ENCODE measurements around the gene C10orf71. TPM values are rescaled to one million over a fixed set of nuclear protein-coding genes. Genes with fewer than 3 reads are reported as not detected.

Gene C10orf71
- total RNA-seq, 5 donors from 2014 or later (not counting 1 experiment from before 2014, with no cell fraction given) = not detected

GRCh38 chr10:49363309-49364031, 64.5 kb downstream of the C10orf71 start:
- POLR2A ChIA-PET = no interaction called here
- WGBS (ENCODE audit: insufficient coverage) = 73% methylated on average over 2 of the region's 8 CpGs
- H3K9me3 ChIP-seq = no peaks in the 10 kb centered on the region

GRCh38 chr10:49364051-49364450, 65.1 kb downstream of the C10orf71 start:
- Mint-ChIP-seq H3K36me3 (no peaks in the 10 kb centered on the region), H3K9me3 (no peaks in the 10 kb centered on the region), H3K27ac (no peak overlapping the region), H3K4me3 (no peak overlapping the region), H3K27me3 (peaks cover 7 to 8% of the 10 kb centered on the region in 2 donors), H3K4me1 (no peaks in the 10 kb centered on the region)
- peaks cover 0 to 25% of the 10 kb centered on the region in 2 experiments for H3K27me3 ChIP-seq (replicated peaks in 1 of 2; ENCODE audit: control insufficient read depth in 2 of 2, extremely low read depth in 1 of 2, insufficient read depth in 2 of 2, low read length in 1 of 2)
- H3K4me1 ChIP-seq (ENCODE audit: control insufficient read depth in 1 of 2, extremely low read depth in 1 of 2, insufficient read depth in 2 of 2, low read length in 2 of 2) = no peaks in the 10 kb centered on the region
- no peaks in the 10 kb centered on the region for H3K9me3 ChIP-seq
- ChIA-PET CTCF (no interaction called here), POLR2A (no interaction called here)
- WGBS (ENCODE audit: insufficient coverage) = no CpG with 5 or more reads among the region's 5 CpGs
- no peak overlapping the region for H3K27ac ChIP-seq (ENCODE audit: low read length)
- DNase-seq = no peak
- H3K4me3 ChIP-seq (ENCODE audit: control insufficient read depth in 1 of 2, extremely low read depth in 1 of 2, low read length in 1 of 2) = no peak overlapping the region
- no peak for ATAC-seq (replicated peaks in 1 of 4)
- no peaks in the 10 kb centered on the region for H3K36me3 ChIP-seq (ENCODE audit: control insufficient read depth in 2 of 2, extremely low read depth in 1 of 2, insufficient read depth in 1 of 2, low read length in 1 of 2)

More at GRCh38 chr10:49363309-49364031, 64.5 kb downstream of the C10orf71 start:
- Mint-ChIP-seq H3K27me3 (peaks cover 7 to 8% of the 10 kb centered on the region in 2 donors), H3K27ac (no peak overlapping the region), H3K4me1 (no peaks in the 10 kb centered on the region), H3K36me3 (no peaks in the 10 kb centered on the region), H3K9me3 (no peaks in the 10 kb centered on the region), H3K4me3 (no peak overlapping the region)
- Histone ChIP-seq H3K36me3 (ENCODE audit: control insufficient read depth in 2 of 2, extremely low read depth in 1 of 2, insufficient read depth in 1 of 2, low read length in 1 of 2) (no peaks in the 10 kb centered on the region), H3K4me3 (ENCODE audit: control insufficient read depth in 1 of 2, extremely low read depth in 1 of 2, low read length in 1 of 2) (no peak overlapping the region), H3K27me3 (replicated peaks in 1 of 2; ENCODE audit: control insufficient read depth in 2 of 2, extremely low read depth in 1 of 2, insufficient read depth in 2 of 2, low read length in 1 of 2) (peaks cover 0 to 21% of the 10 kb centered on the region in 2 experiments), H3K4me1 (ENCODE audit: control insufficient read depth in 1 of 2, extremely low read depth in 1 of 2, insufficient read depth in 2 of 2, low read length in 2 of 2) (no peaks in the 10 kb centered on the region), H3K27ac (ENCODE audit: low read length) (no peak overlapping the region)
- CTCF ChIA-PET = no interaction called here
- ATAC-seq (replicated peaks in 1 of 4) (no peak), DNase-seq (no peak)

DNA sequence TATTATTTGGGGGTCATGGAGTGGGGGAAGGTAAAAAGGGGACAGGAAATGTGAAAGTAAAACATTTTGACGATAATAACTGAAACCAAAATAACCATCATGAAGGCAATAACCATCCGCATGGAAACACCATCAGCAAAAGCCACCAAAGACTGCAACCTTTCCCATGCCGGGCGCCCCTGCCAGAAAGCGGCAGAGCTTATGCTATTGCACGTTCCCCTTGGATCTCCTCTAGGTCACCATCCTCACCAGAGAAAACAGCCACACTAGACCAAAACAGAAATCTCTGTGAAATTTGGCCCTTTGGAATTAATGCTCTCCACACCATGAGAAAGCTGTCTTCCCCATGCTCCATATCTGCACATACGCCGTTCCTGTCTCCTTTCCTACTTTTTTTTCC, 65.8 kb downstream of the C10orf71 start:
- Mint-ChIP-seq H3K4me1 (no peaks in the 10 kb centered on the region), H3K4me3 (no peak overlapping the region), H3K9me3 (no peaks in the 10 kb centered on the region), H3K27ac (no peak overlapping the region), H3K27me3 (peaks cover 8 to 11% of the 10 kb centered on the region in 2 donors), H3K36me3 (no peaks in the 10 kb centered on the region)
- 90% methylated on average over 5 of the region's 8 CpGs for WGBS (ENCODE audit: insufficient coverage)
- CTCF ChIA-PET = no interaction called here
- DNase-seq = no peak
- Histone ChIP-seq H3K9me3 (no peaks in the 10 kb centered on the region), H3K4me3 (ENCODE audit: control insufficient read depth in 1 of 2, extremely low read depth in 1 of 2, low read length in 1 of 2) (no peak overlapping the region), H3K27ac (ENCODE audit: low read length) (no peak overlapping the region), H3K4me1 (ENCODE audit: control insufficient read depth in 1 of 2, extremely low read depth in 1 of 2, insufficient read depth in 2 of 2, low read length in 2 of 2) (no peaks in the 10 kb centered on the region), H3K36me3 (ENCODE audit: control insufficient read depth in 2 of 2, extremely low read depth in 1 of 2, insufficient read depth in 1 of 2, low read length in 1 of 2) (no peaks in the 10 kb centered on the region), H3K27me3 (replicated peaks in 1 of 2; ENCODE audit: control insufficient read depth in 2 of 2, extremely low read depth in 1 of 2, insufficient read depth in 2 of 2, low read length in 1 of 2) (peaks cover 0 to 26% of the 10 kb centered on the region in 2 experiments)
- no peak for ATAC-seq (replicated peaks in 1 of 4)
- POLR2A ChIA-PET = no interaction called here

GRCh38 chr10:49365275-49365674, 66.3 kb downstream of the C10orf71 start:
- H3K27me3 Mint-ChIP-seq = peaks cover 8 to 11% of the 10 kb centered on the region in 2 donors
- no peaks in the 10 kb centered on the region for H3K9me3 Mint-ChIP-seq
- peaks cover 0 to 23% of the 10 kb centered on the region in 2 experiments for H3K27me3 ChIP-seq (replicated peaks in 1 of 2; ENCODE audit: control insufficient read depth in 2 of 2, extremely low read depth in 1 of 2, insufficient read depth in 2 of 2, low read length in 1 of 2)
- WGBS (ENCODE audit: insufficient coverage) = 64% methylated on average over 3 of the region's 3 CpGs
- no peaks in the 10 kb centered on the region for H3K9me3 ChIP-seq
- no peak overlapping the region for H3K27ac Mint-ChIP-seq
- no peaks in the 10 kb centered on the region for H3K36me3 ChIP-seq (ENCODE audit: control insufficient read depth in 2 of 2, extremely low read depth in 1 of 2, insufficient read depth in 1 of 2, low read length in 1 of 2)
- H3K27ac ChIP-seq (ENCODE audit: low read length) = no peak overlapping the region
- H3K4me1 Mint-ChIP-seq = no peaks in the 10 kb centered on the region
- H3K4me3 ChIP-seq (ENCODE audit: control insufficient read depth in 1 of 2, extremely low read depth in 1 of 2, low read length in 1 of 2) = no peak overlapping the region
- ChIA-PET POLR2A (no interaction called here), CTCF (no interaction called here)
- no peak for DNase-seq
- no peaks in the 10 kb centered on the region for H3K36me3 Mint-ChIP-seq
- no peak for ATAC-seq (replicated peaks in 1 of 4)
- no peaks in the 10 kb centered on the region for H3K4me1 ChIP-seq (ENCODE audit: control insufficient read depth in 1 of 2, extremely low read depth in 1 of 2, insufficient read depth in 2 of 2, low read length in 2 of 2)
- no peak overlapping the region for H3K4me3 Mint-ChIP-seq

DNA sequence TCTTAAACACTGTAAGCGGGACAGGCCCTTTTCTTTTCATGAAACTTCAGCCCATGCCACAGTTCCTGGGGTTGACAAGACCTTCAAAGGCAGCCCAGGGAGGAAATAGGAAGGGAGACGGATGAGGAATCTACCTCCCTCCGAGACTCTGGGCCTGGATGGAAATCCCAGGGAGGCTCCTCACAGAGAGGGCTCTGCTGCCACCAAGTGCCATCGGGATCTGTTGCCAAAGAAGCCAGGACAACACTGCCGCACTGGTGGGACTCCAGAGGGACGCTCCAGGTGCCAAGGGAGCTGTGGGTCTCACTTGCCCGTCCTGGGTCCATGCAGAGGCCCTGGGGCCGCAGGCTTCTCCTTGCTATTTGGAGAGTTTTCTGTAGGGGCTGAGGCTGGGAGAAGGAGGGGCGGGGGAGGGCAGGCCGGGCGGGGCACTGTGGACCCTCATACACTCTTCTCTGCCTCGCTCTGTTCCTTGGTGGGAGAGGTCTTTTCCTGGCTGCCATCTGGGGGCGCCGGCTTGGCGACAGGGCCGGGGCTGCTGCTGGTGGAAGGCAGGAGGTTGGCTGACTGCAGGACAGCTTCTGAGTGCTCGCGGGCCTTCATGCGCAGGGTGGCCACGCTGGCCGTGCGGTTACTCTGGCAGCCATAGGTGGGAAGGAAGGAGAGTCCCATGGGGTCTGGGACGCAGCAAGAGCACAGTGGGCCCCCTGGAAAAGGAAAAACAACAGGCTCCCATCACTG, 66.9 kb downstream of the C10orf71 start:
- H3K4me1 Mint-ChIP-seq = no peaks in the 10 kb centered on the region
- no peaks in the 10 kb centered on the region for H3K36me3 Mint-ChIP-seq
- no peaks in the 10 kb centered on the region for H3K36me3 ChIP-seq (ENCODE audit: control insufficient read depth in 2 of 2, extremely low read depth in 1 of 2, insufficient read depth in 1 of 2, low read length in 1 of 2)
- H3K4me1 ChIP-seq (ENCODE audit: control insufficient read depth in 1 of 2, extremely low read depth in 1 of 2, insufficient read depth in 2 of 2, low read length in 2 of 2) = no peaks in the 10 kb centered on the region
- no peak overlapping the region for H3K4me3 Mint-ChIP-seq
- H3K4me3 ChIP-seq (ENCODE audit: control insufficient read depth in 1 of 2, extremely low read depth in 1 of 2, low read length in 1 of 2) = no peak overlapping the region
- peaks cover 0 to 23% of the 10 kb centered on the region in 2 experiments for H3K27me3 ChIP-seq (replicated peaks in 1 of 2; ENCODE audit: control insufficient read depth in 2 of 2, extremely low read depth in 1 of 2, insufficient read depth in 2 of 2, low read length in 1 of 2)
- DNase-seq (no peak), ATAC-seq (replicated peaks in 1 of 4) (no peak)
- no peak overlapping the region for H3K27ac ChIP-seq (ENCODE audit: low read length)
- no peaks in the 10 kb centered on the region for H3K9me3 ChIP-seq
- 86% methylated on average over 17 of the region's 23 CpGs for WGBS (ENCODE audit: insufficient coverage)
- H3K9me3 Mint-ChIP-seq = no peaks in the 10 kb centered on the region
- POLR2A ChIA-PET = no interaction called here
- H3K27me3 Mint-ChIP-seq = peaks cover 8 to 11% of the 10 kb centered on the region in 2 donors
- no peak overlapping the region for H3K27ac Mint-ChIP-seq
- CTCF ChIA-PET = no interaction called here

DNA sequence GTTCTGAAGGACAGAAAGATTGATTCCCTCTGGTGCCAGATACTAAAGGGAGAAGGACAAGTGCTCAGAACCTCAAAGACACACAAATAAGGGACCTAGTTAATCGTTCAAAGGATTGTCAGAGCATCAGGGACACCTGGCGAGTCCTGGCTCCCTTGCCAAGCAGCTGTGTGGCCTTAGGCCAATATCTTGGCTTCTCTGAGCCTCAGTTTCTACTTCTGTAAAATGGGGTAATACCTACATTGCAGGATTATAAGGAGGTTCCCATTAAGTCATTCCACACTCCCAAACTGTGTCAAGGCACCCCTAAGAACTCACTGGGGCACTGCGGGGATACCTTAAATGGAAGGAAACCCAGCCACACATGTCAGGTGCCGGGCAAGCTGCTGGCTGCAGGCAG, 67.5 kb downstream of the C10orf71 start:
- H3K9me3 ChIP-seq = no peaks in the 10 kb centered on the region
- WGBS (ENCODE audit: insufficient coverage) = 93% methylated on average over 2 of the region's 4 CpGs
- no peaks in the 10 kb centered on the region for H3K4me1 ChIP-seq (ENCODE audit: control insufficient read depth in 1 of 2, extremely low read depth in 1 of 2, insufficient read depth in 2 of 2, low read length in 2 of 2)
- peaks cover 0 to 23% of the 10 kb centered on the region in 2 experiments for H3K27me3 ChIP-seq (replicated peaks in 1 of 2; ENCODE audit: control insufficient read depth in 2 of 2, extremely low read depth in 1 of 2, insufficient read depth in 2 of 2, low read length in 1 of 2)
- no peak overlapping the region for H3K4me3 ChIP-seq (ENCODE audit: control insufficient read depth in 1 of 2, extremely low read depth in 1 of 2, low read length in 1 of 2)
- Mint-ChIP-seq H3K27ac (no peak overlapping the region), H3K4me3 (no peak overlapping the region), H3K36me3 (no peaks in the 10 kb centered on the region), H3K4me1 (no peaks in the 10 kb centered on the region), H3K27me3 (peaks cover 8 to 11% of the 10 kb centered on the region in 2 donors), H3K9me3 (no peaks in the 10 kb centered on the region)
- ATAC-seq (replicated peaks in 1 of 4) (no peak), DNase-seq (no peak)
- H3K36me3 ChIP-seq (ENCODE audit: control insufficient read depth in 2 of 2, extremely low read depth in 1 of 2, insufficient read depth in 1 of 2, low read length in 1 of 2) = no peaks in the 10 kb centered on the region
- ChIA-PET POLR2A (no interaction called here), CTCF (no interaction called here)
- no peak overlapping the region for H3K27ac ChIP-seq (ENCODE audit: low read length)
